Neural cell (in vitro differentiated cells): ENCODE data around the gene ASIC4. TPM values are rescaled to one million over a fixed set of nuclear protein-coding genes. Genes with fewer than 3 reads are reported as not detected.
A peak's percentile ranks its signal among the peaks of the same experiment; 100 is the strongest.

Source experiments
- H2AFZ ChIP-seq: fragments of 200-600, 300-800 bp; sonication (generic), shearing (Covaris generic); 2 replicates; pipeline ENCODE4 v1.6.0; 2014; ENCODE audit warnings: low read depth, mild to moderate bottlenecking, antibody characterized with exemption, low read length, moderate library complexity
- H3F3A ChIP-seq: fragments of 200-600 bp; shearing (Covaris generic); 2 replicates; pipeline ENCODE4 v1.6.1; 2016; ENCODE audit warnings: mild to moderate bottlenecking, moderate library complexity, mixed read lengths, antibody characterized with exemption, low read length; ENCODE audit not compliant: insufficient read depth, poor library complexity, severe bottlenecking
- H3K27ac ChIP-seq: fragments of 200-600, 300-800 bp; sonication (generic), shearing (Covaris generic); 2 replicates; pipeline ENCODE4 v1.5.1; 2014; ENCODE audit warnings: mild to moderate bottlenecking, low read length, moderate library complexity
- H3K27me3 ChIP-seq: fragments of 300-800, 200-600 bp; sonication (generic), shearing (Covaris generic); 2 replicates; pipeline ENCODE4 v1.6.0; 2014; ENCODE audit warnings: mild to moderate bottlenecking, low read depth, low read length, moderate library complexity; ENCODE audit not compliant: insufficient read depth
- H3K36me3 ChIP-seq: fragments of 300-800, 200-600 bp; sonication (generic), shearing (Covaris generic); 2 replicates; pipeline ENCODE4 v1.5.1; 2014; ENCODE audit warnings: mild to moderate bottlenecking, antibody characterized with exemption, low read length, moderate library complexity; ENCODE audit not compliant: insufficient read depth
- H3K4me2 ChIP-seq: fragments of 300-800, 200-600 bp; sonication (generic), shearing (Covaris generic); 2 replicates; pipeline ENCODE4 v1.6.0; 2014; ENCODE audit warnings: mild to moderate bottlenecking, low read length
- H3K4me3 ChIP-seq: fragments of 300-800, 200-600 bp; sonication (generic), shearing (Covaris generic); 2 replicates; pipeline ENCODE4 v1.5.1; 2014; ENCODE audit warnings: mild to moderate bottlenecking, low read length, moderate library complexity
- H3K79me2 ChIP-seq: fragments of 200-600 bp; shearing (Covaris generic); replicated peaks from 2 replicates; pipeline ENCODE4 v1.6.0; 2014; ENCODE audit warnings: mild to moderate bottlenecking, low read length, moderate library complexity; ENCODE audit not compliant: insufficient read depth
- H3K9ac ChIP-seq: fragments of 300-800, 200-600 bp; sonication (generic), shearing (Covaris generic); 2 replicates; pipeline ENCODE4 v1.6.1; 2016; ENCODE audit warnings: mild to moderate bottlenecking, low read length, mixed read lengths
- H3K9me2 ChIP-seq: fragments of 200-600 bp; shearing (Covaris generic); 2 replicates; pipeline ENCODE4 v1.6.1; 2016; ENCODE audit warnings: mild to moderate bottlenecking, low read length, mixed read lengths; ENCODE audit not compliant: insufficient read depth
- H3K9me3 ChIP-seq: fragments of 200-600, 300-800 bp; sonication (generic), shearing (Covaris generic); 2 replicates; pipeline ENCODE4 v1.6.1; 2016; ENCODE audit warnings: mild to moderate bottlenecking, mixed run types, low read length, moderate library complexity, mixed read lengths
- H4K20me1 ChIP-seq: fragments of 200-600 bp; shearing (Covaris generic); 2 replicates; pipeline ENCODE4 v1.6.1; 2016; ENCODE audit warnings: mild to moderate bottlenecking, mixed run types; ENCODE audit not compliant: insufficient read depth
- EP300 ChIP-seq: fragments of 450-650 bp; conservative IDR thresholded peaks from 2 replicates; pipeline ENCODE4 v1.6.1; 2014; ENCODE audit warnings: antibody characterized with exemption, mild to moderate bottlenecking, moderate library complexity; ENCODE audit not compliant: poor library complexity, severe bottlenecking
- EZH2 ChIP-seq: fragments of 200-600, 300-800 bp; shearing (Covaris generic), sonication (generic); IDR thresholded peaks from 2 replicates; pipeline ENCODE4 v1.6.1; 2014; ENCODE audit warnings: antibody characterized with exemption, low read length, borderline replicate concordance, mild to moderate bottlenecking; ENCODE audit not compliant: insufficient read depth, poor library complexity, severe bottlenecking
- MXI1 ChIP-seq: fragments of 450-650 bp; conservative IDR thresholded peaks from 2 replicates; pipeline ENCODE4 v1.6.1; 2014; ENCODE audit warnings: antibody characterized with exemption, mild to moderate bottlenecking; ENCODE audit not compliant: poor library complexity, severe bottlenecking
- POLR2AphosphoS5 ChIP-seq: IDR thresholded peaks from 2 replicates; pipeline ENCODE4 v1.6.1; 2012
- RAD21 ChIP-seq: fragments of 450-650 bp; conservative IDR thresholded peaks from 2 replicates; pipeline ENCODE4 v1.6.1; 2014; ENCODE audit warnings: antibody characterized with exemption, mild to moderate bottlenecking, moderate library complexity
- REST ChIP-seq: IDR thresholded peaks from 2 replicates; pipeline ENCODE4 v1.6.1; 2012; ENCODE audit warnings: borderline replicate concordance
- SMC3 ChIP-seq: fragments of 450-650 bp; conservative IDR thresholded peaks from 2 replicates; pipeline ENCODE4 v1.6.1; 2014; ENCODE audit warnings: antibody characterized with exemption, mild to moderate bottlenecking, moderate library complexity; ENCODE audit not compliant: poor library complexity
- TAF1 ChIP-seq: IDR thresholded peaks from 2 replicates; pipeline ENCODE4 v1.6.1; 2012; ENCODE audit warnings: low read depth
- polyA plus RNA-seq: library from polyadenylated mRNA; depleted of rRNA; stranded (reverse); fragments of >200 nt; gene quantifications from 2 replicates; pipeline ENCODE4 v1.2.3, GENCODE V29; 2014
- TF ChIP-seq, protein P1 (sequence below): fragments of 450-650 bp; IDR thresholded peaks from 2 replicates; pipeline ENCODE4 v1.5.1; 2014; ENCODE audit warnings: antibody characterized with exemption, mild to moderate bottlenecking, moderate library complexity; ENCODE audit not compliant: poor library complexity, severe bottlenecking

ASIC4 gene
- polyA plus RNA-seq, 1 donor from 2014 or later: 2.7 TPM

DNA sequence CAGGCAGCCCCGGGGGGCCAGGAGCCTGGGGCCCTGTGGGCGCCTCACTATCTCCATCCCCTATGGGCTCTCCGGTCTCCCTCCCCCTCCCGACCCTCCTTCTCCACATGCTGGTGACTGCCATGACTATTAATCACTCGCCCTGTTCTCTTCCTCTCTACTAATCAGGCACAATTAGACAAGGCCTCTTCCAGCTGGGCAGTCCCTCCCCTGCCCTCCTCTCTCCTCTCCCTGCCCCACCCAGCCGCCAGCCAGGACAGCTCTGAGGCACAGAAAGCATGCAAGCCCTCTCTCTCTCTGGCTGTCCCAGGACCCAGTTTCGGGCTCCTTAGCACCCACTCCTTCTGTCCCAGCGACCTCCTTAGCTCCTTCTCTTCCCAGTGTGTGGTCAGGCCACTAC is 5.8 kb downstream of the ASIC4 start:
- no peak overlapping the region for H3K4me3 ChIP-seq
- no peaks in the 10 kb centered on the region for H3K9me2 ChIP-seq
- no peak overlapping the region for H2AFZ ChIP-seq
- no peaks in the 10 kb centered on the region for H3K27me3 ChIP-seq
- H3K9ac ChIP-seq: no peak overlapping the region
- H3K27ac ChIP-seq: no peak overlapping the region
- H3K9me3 ChIP-seq: no peaks in the 10 kb centered on the region
- no peak overlapping the region for H3K4me2 ChIP-seq
- no peaks in the 10 kb centered on the region for H3F3A ChIP-seq
- no peaks in the 10 kb centered on the region for H4K20me1 ChIP-seq
- H3K79me2 ChIP-seq: no peaks in the 10 kb centered on the region
- TF ChIP-seq POLR2AphosphoS5 (no peak), EP300 (no peak), MXI1 (no peak), RAD21 (no peak), TAF1 (no peak), EZH2 (no peak)
- TF ChIP-seq, protein P1, sequence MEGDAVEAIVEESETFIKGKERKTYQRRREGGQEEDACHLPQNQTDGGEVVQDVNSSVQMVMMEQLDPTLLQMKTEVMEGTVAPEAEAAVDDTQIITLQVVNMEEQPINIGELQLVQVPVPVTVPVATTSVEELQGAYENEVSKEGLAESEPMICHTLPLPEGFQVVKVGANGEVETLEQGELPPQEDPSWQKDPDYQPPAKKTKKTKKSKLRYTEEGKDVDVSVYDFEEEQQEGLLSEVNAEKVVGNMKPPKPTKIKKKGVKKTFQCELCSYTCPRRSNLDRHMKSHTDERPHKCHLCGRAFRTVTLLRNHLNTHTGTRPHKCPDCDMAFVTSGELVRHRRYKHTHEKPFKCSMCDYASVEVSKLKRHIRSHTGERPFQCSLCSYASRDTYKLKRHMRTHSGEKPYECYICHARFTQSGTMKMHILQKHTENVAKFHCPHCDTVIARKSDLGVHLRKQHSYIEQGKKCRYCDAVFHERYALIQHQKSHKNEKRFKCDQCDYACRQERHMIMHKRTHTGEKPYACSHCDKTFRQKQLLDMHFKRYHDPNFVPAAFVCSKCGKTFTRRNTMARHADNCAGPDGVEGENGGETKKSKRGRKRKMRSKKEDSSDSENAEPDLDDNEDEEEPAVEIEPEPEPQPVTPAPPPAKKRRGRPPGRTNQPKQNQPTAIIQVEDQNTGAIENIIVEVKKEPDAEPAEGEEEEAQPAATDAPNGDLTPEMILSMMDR: no peak
- H3K36me3 ChIP-seq: no peaks in the 10 kb centered on the region

- H3K4me3 ChIP-seq: no peak overlapping the region
- no peak overlapping the region for H2AFZ ChIP-seq
- H3K27me3 ChIP-seq: no peaks in the 10 kb centered on the region
- no peak overlapping the region for H3K4me2 ChIP-seq
- no peaks in the 10 kb centered on the region for H3K79me2 ChIP-seq
- H3F3A ChIP-seq: no peaks in the 10 kb centered on the region
- no peaks in the 10 kb centered on the region for H3K36me3 ChIP-seq
- no peaks in the 10 kb centered on the region for H3K9me2 ChIP-seq
- H3K9ac ChIP-seq: no peak overlapping the region
- no peak overlapping the region for H3K27ac ChIP-seq
- no peak for TF ChIP-seq EP300
- TF ChIP-seq EZH2: no peak
- TF ChIP-seq, protein P1: peak; percentile 59
- peak; percentile 48 for TF ChIP-seq RAD21
- peak; percentile 57 for TF ChIP-seq SMC3
- no peak for TF ChIP-seq POLR2AphosphoS5
- TF ChIP-seq REST: no peak
- no peak for TF ChIP-seq MXI1
- no peaks in the 10 kb centered on the region for H4K20me1 ChIP-seq
- no peaks in the 10 kb centered on the region for H3K9me3 ChIP-seq
Observed at GRCh38 chr2:219521066-219521880, 7.0 kb downstream of the ASIC4 start.
